Ishikawa (cell line): ENCODE measurements around the gene PCDH9.

Experiments
- CEBPB ChIP-seq: IDR thresholded peaks from 2 replicates; pipeline ENCODE4 v1.6.1; 2012
- CREB1 ChIP-seq: IDR thresholded peaks from 2 replicates; pipeline ENCODE4 v1.6.1; 2012; ENCODE audit warnings: low read depth
- EP300 ChIP-seq: IDR thresholded peaks from 2 replicates; pipeline ENCODE4 v1.6.1; 2012; ENCODE audit warnings: borderline replicate concordance
- FOXM1 ChIP-seq: IDR thresholded peaks from 2 replicates; pipeline ENCODE4 v1.6.1; 2012; ENCODE audit warnings: low read depth, borderline replicate concordance
- MAX ChIP-seq: IDR thresholded peaks from 2 replicates; pipeline ENCODE4 v1.6.1; 2012
- NFIC ChIP-seq: IDR thresholded peaks from 2 replicates; pipeline ENCODE4 v1.6.1; 2012
- RAD21 ChIP-seq: IDR thresholded peaks from 2 replicates; pipeline ENCODE4 v1.6.1; 2012; ENCODE audit warnings: low read depth
- REST ChIP-seq: IDR thresholded peaks from 2 replicates; pipeline ENCODE4 v1.6.1; 2012; ENCODE audit warnings: low read depth, mild to moderate bottlenecking
- TAF1 ChIP-seq: IDR thresholded peaks from 2 replicates; pipeline ENCODE4 v1.6.1; 2012; ENCODE audit warnings: low read depth, mild to moderate bottlenecking
- TCF12 ChIP-seq: IDR thresholded peaks from 2 replicates; pipeline ENCODE4 v1.6.1; 2012; ENCODE audit warnings: low read depth
- TEAD4 ChIP-seq: IDR thresholded peaks from 2 replicates; pipeline ENCODE4 v1.6.1; 2012
- USF1 ChIP-seq: IDR thresholded peaks from 2 replicates; pipeline ENCODE4 v1.6.1; 2012
- YY1 ChIP-seq: IDR thresholded peaks from 2 replicates; pipeline ENCODE4 v1.6.1; 2012; ENCODE audit warnings: low read depth

GRCh38 chr13:66926851-66927524 lies 303.1 kb downstream of the PCDH9 start:
- TF ChIP-seq REST (no peak), YY1 (no peak), RAD21 (no peak), TAF1 (no peak), TCF12 (no peak), CREB1 (no peak), MAX (no peak), EP300 (no peak), TEAD4 (no peak), USF1 (no peak), CEBPB (no peak), FOXM1 (no peak), NFIC (no peak)
